Kidney tubule cell (primary cell): Measurements from ENCODE around the gene TXK.
A peak's percentile ranks its signal among the peaks of the same experiment; 100 is the strongest.

Experiments
- DNase-seq: peaks from one replicate; pipeline ENCODE4 v3.0.0-alpha.2; 2018; ENCODE audit warnings: low spot score

The TXK gene

DNA sequence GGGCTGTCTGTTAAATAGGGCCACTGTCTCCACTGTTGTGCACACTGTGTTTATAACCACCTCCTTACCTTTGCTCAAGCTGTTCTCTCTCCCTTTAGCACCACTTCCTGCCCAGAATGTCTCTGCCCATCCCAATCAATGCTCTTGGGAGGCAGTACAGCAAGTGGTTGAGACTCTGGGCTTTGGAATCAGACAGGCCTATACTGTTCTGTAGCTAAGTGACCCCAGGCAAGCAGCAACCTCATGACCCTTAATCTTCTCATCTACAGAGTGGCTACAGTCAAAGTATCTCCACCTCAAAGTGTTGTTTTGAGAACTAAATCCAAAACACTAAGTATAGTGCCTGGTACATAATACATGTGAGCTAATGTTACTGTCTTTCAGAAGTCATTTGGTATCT, 3.8 kb upstream of the TXK start:
- no peak for DNase-seq

DNA sequence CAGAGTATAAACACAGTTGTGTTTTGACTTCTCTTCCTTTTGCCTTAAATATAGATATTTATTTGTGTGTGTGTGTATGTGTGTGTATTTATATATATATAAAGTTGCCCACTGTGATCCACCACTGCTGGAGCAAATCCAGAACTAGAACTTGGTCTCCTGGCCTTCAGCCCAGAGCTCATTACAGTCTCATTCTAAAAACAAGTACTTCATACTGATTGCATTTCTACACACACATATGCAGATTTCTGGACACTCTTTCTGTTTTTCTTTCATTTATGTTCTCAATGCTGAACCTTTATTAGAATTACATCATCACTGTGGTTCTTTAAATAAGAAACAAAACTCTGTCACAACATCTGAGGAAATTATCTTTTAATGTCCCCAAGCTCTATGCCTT, 381 bp downstream of the TXK start:
- DNase-seq, result no peak

DNA sequence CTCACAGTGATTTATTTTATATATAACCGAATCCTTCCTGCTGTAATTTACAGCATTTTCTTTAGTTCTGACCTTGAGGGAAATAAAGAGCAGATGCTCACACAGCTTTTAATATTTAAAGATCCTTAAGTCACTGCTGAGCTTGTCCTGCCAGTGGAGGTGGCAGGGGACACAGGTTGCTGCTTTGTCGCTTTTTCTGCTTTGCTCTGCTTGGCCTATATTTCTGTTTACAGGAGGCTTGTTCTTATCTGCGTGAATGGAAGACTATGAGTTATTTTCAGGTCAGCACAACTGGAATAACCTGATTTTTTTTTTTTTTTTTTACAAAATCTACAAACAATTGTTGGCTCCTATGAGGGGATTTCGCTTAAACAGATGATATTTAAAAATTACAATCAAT, 2.3 kb downstream of the TXK start:
- no peak for DNase-seq

DNA sequence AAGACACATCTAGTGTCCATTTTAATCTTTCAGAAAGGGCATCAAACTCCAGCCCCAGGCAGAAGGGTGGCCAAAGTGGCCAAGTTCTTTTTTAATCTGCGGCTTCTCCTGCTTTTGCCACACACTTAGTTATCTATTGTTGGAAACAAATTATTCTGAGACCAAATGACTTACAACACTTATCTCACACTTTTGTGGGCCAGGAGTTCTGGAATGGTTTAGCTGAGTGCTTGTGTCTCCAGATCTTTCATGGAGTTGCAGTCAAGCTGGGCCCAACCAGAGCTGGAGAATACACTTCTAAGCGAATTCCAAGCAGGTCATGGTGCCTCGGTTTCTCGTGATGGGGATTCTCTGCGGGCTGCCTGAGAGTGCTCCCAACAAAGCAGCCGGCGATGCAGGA, 4.0 kb downstream of the TXK start:
- no peak for DNase-seq

DNA sequence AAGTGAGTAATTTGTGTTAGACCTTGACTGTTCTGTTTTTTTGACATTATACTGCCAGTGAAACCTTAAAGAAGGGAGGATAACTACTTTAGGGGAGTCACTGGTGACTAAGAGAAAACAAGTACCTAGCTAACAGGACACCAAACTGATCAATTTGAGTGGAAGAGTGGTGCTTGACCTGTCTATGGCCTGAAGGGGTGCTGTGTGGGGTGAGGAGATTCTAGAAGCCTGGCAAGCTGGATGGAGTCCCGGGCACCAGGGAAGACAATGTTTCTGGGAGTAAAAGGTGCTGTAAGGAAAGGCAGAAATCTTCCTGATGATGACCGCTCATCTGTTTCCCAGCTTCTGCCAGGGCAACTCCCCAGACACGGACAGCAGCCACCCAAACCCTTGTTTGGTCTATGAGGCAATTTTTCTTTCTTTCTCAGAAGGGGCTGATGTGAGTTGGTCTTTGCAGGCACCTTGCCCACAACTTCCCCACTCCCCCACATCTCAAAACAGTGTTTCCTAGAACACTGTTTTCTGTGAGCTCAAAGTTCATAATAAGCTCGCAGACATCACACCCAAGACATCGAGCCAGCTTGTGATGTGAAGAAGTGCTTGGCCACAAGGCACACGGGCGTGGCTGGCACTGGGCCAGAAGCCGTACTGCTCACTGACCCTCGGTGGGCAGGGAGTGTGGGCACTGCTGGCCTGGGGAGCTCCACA, 4.6 kb downstream of the TXK start:
- peak; percentile 7 for DNase-seq

DNA sequence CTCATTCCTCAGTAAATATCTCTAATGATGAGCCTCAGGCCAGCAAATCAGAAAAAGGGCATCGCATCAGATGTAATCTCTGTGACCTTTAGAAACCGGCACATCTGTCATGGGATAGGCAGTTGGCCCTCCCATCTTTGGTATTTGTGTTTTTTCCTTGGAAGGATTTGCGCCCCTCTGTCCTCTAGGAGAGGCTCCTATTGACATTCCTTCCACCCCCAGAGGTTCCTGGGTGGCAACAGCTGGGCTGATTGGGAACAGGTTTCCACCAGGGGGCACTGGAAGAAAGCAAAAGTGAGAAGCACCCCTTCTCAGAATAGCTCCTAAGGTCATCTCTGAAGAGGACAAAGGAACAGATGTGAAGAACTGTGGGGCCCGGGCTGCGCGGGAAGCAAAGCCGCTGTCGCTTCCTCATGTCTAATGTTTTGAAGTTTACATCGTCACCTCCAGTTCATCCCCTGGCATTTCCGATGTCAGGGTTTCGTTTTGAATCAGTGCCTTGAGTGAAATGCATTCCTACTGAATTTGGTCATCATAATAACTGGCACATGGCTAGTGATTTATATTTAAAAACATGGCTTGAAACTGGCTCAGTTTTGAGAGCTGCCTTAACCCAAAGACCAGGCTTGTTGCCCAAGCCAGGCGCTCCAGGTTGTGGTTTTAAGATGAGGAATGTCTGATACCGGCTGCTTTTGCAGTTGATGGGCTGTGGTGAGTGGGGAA, 6.2 kb downstream of the TXK start:
- DNase-seq, result peak; percentile 96

DNA sequence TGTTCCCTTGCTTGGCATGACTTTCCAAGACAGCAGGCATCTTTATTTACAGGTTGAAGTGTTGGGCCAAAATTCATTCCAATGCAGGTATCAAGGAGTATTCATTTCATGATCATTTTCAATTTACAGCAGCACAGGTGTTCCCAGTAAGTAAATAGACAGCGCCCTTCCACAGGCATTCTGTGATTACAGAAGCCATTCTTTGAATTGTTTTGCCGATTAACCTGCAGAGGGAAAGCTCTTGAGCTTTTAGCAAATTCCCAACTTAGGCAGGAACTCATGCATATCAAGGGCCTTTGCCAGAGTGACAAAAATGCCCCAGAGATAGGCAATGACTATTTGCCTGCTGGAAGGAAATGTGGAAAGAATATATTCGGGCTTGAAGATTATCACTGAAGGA, 6.8 kb downstream of the TXK start:
- peak; percentile 52 for DNase-seq

DNA sequence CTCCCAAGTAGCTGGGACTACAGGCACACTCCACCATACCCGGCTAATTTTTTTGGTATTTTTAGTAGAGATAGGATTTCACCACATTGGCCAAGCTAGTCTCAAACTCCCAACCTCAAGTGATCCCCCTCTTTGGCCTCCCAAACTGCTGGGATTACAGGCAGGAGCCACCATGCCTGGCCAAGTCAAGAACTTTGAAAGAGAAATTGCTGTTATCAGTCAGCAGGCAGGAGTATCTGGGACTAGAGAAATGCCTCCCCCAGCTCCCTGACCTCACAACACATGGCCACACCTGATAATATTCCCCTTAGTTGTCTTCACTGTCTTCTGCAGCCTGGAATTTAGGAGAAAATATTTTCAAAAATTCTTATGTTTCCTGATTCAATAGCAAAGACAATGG, 7.4 kb downstream of the TXK start:
- no peak for DNase-seq

DNA sequence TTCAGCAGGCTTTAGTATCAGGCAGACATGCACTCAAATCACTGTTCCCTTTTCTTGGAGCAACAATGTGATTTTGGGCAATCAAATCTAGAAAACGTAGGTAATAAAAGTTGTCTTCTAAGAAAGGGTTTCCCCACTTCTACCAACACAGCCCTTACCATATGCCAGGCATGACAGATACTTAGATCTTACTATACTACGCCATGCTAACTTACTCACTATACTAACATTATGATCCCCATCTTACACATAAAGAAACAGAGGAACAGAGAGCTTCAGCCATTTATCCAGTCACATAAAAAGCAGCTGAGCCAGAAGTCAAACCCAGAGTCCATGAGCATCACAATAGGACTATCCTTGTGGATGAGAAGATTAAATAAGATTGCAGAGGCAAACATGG, 9.2 kb downstream of the TXK start:
- no peak for DNase-seq

DNA sequence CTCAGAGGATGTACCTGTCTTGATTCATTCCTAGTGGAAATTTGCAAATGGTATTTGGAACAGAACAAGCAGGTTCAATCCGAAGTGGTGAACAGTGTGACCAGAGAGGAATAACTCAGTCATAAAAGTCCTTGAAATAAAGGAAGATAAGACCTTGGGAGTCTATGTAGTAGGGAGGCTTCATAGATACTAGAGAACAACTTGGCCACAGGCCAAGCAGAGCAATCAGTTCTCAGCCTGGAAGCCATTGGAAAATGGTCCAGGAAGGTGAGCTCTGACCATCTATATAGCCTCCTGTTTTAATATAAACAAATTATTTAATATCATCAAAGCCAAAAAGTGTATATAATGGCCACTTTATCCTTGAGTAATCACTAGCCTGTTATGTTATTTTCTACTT, 11.3 kb downstream of the TXK start:
- no peak for DNase-seq

DNA sequence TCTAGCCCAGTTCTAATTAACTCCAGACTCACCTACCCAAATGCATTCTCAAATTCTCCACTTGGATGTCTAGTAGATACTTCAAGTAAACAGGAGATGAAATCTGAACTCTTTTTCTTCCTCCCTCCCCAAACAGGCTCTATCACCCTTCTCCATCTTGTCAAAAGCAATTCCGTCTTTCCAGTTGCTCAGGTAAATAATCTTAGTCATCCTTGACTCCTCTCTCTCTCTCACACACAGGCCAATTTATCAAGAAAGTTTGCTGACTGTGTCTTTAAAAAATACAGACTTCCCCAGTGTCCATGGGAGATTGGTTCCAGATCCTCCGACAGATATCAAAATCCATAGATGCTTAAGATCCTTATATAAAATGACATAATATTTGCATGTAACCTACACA, 12.9 kb downstream of the TXK start:
- no peak for DNase-seq

DNA sequence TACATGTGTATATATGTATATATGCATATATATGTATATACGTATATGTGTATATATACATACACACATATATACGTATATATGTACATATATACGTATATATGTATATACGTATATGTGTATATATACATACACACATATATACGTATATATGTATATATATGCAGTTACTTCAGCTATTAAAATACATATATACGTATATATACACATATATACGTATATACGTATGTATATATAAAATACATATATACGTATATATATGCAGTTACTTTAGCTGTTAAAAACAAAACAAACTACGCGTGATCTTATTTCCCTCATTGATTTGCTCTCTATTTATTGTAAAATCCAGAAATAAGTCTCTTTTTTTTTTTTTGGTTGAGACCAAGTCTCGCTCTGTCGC, 13.9 kb downstream of the TXK start:
- DNase-seq, result no peak

DNA sequence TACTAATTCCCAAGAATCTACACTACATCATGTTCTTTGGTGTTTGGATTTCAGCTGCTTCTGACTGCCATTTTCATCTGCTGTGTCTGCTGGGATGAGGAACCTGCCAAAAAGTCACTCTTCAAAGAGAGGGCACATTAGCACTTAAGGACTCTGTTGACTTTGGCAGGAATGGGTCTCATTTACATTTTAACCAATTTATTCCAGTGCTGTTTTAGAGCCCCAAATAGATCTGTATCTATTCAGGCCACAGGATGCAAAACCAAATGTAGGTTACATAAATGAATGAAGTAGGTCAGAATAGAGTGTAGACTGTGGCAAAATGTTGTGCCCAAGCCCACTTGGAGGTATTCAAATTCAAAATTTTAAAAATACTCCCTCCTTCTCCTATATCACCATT, 14.4 kb downstream of the TXK start:
- no peak for DNase-seq

DNA sequence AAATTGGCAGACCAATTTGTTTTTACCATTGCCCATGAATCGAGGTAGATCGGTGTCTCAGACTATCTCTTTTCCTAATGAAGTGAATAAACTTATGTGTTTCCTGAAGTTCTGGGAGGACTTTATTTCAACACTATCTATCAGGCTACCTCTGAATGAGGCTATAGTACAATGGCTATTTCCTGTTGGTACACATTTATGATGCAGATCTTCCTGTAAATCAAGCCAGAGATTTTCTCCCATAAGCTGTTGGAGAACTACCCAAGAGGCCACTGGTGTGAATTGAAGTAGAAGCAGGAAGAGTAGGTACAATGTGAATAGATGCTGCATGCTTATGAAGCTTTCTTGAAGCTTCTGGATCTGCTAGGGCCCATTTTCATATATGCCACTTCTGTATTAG, 16.0 kb downstream of the TXK start:
- DNase-seq, result no peak

DNA sequence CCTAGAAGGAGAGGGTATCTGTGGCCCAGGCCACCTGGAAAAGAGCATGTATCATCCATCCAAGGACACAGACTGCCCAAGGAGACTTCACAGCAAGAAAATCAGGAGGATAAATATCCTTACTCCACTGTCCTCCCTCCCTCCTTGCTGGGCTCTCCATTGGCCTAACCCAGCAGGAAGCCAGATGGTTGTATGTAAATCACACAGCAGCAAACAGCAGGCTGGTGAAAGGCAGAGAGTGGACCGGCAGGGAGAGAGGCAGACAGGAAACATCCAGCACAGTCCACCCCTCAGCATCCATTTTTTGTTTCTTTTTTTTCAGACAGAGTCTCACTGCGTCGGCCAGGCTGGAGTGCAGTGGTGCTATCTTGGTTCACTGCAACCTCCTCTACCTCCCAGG, 17.5 kb downstream of the TXK start:
- no peak for DNase-seq

DNA sequence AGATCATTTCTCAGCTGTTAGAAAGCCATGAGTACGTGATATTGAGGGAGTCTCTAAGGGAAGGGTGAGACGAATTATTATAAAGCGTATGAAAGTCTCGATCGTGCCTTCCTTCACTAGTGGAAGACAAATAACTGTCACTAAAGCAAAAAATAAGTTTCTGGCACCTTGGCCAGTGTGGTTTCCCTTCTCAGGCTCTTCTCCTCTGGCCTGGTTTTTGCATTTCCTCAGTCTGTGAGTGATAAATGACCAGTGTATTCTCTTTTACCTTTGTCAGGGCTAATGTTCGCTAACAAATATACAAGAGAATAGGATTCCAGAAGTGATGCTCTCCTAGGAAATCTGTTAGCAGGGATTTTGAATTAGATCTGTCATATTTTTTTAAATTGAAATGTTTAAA, 19.6 kb downstream of the TXK start:
- DNase-seq, result no peak

DNA sequence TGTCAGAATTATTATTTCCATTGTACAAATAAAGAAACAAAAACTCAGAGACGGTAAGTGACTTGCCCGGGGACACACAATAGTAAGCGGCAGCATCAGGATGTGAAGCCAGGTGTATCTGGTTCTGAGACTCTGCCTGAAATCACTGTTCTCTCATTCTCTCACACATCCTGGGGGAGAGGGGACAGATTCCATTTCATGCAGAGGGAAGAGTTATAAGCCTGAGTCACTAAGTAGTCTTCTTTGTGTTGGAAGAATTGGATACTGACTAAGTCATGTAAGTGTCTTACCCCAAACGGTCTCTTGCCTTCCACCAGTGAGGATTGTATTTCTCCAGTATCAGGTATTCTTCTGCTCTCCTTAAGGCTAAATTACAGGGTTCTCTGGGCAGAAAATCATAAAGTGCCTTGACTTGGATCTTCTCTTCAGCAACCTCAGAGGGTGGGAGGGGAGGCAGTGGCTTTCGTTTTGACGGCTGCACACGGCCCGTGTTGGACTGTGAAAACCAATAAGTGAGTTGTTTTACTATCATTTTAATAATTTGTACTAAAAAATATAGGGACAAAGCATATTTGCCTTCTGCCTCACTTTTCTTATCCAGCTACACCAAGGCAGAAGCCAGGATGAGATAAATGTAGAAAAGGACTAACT, 21.9 kb downstream of the TXK start:
- peak; percentile 67 for DNase-seq

DNA sequence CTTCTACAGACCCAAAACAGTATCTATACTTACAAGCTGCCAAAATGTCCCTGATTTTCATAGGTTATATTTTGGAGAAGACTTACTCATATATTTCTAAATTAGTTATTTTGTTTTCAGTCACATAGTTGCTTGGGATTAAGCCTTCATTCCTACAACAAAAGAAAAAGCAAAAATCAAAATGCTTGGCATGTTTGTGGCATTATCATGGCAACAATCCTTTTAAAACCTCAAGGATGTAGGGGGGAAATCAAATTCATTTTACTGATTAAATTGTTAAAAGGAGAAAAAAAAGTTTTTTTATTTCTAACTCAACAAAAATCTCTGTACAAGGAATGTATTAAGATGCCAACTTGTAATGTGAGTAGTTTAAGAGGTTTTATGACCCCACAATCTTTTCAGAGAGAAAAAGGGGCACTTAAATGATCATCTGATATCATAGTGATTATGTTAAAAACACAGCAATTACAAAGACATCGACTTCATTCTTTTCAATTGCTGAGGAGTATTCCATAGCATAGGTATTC, 23.5 kb downstream of the TXK start:
- DNase-seq, result no peak

DNA sequence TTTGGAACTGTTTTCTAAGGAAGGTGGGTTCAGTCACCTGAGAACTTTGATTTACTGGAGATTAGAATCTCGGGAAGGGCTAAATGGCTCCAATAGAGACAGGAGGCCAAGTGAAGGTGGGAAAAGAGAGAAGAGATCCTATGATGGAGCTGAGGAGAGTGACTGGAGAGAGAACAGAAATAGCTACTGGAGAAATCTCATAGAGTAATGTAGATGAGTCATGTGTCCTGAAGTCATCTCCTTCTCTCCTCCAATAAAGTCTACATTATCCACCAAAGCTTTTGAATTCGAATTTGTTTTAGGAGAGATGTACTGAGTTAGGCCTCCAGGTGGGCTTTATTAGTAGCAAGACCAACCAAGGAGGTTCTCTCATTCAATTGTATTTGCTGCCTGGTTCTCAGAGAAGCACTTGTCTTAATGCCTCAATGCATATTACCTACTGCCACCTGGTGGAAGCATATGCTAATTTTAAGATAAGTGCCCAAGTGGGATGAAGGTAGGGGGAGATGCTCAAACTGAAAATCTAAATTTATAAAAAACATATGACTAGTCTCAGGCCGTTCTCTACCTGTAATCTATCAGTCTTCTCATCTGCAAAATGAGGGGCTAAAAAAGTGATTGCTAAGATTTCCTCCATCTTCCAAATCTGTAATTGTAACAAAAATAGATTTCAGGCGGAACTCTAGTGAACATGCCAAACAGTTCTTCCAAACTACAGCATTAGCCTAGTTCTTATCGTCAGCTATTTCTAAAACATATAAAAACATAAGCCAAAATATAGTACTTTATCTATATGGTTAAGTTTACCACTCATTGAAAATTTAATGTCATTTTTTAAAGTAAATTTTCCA, 24.4 kb downstream of the TXK start:
- DNase-seq, result peak; percentile 73

DNA sequence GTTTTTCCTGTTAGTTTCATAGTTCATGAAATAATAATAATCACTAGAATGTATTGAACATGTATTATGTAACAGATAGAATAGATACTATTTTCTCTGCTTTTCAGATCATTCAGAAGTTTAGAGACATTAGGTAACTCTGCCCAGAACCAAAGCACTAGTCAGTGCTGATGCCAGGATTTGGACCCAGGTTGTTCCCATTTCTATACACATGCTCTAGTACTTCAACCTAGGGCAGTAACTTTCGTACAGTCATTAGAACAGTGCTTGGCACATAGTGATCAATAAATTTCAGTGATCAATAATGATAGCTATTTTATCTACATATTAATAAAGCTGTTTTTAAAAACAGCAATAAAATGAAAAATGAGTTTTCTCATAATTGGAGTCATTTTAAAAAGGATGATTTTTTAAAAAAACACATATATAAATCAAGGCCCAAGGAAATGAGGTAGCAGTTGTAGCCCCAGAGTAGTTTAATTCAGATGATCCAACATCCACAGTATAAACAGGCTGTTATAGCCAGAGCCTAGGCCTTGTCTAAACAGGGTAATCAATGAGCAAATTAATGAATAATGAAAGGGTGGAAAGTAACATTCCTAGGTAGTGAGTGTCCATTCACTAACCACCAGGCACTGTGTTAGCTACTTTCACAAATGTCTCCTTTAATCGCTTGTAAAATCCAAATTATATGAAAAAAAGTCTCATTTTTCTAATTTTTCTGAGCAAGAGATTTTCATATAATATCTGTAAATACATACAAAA, 25.6 kb downstream of the TXK start:
- peak; percentile 75 for DNase-seq

DNA sequence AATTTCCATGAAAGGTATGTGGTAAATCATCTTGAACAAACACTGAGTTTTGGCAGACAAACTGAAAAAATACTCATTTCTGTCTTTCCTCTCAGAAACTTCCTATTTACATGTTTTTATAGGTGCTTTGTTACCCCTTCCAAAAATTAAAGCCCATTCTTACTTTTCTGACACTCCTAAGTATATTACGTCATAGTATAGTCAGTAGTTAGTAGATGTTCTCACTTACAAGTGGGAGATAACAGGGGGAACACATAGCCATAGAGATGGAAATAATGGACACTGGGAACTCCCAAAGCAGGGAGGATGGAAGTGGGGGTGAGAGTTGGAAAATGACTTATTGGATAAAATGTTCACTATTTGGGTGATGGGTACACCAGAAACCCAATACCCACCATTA, 28.8 kb downstream of the TXK start:
- no peak for DNase-seq
